PC-9 (cell line): Measurements from ENCODE around the gene EIF2AK2. TPM values are rescaled to one million over a fixed set of nuclear protein-coding genes. Genes with fewer than 3 reads are reported as not detected.

Experiments
- BruUV-seq: library from RNA; stranded (reverse); fragments of 400-500 nt; replicated peaks from 2 replicates; lab custom pipeline; 2021; lab: Mats Ljungman, UMichigan
- CTCF ChIA-PET: fragments of 300-600 bp; sonication (Branson Sonifier 250); formaldehyde crosslinking; loops from one replicate; lab custom pipeline; 2022; ENCODE audit warnings: antibody characterized with exemption; lab: Charles Lee
- POLR2A ChIA-PET: fragments of 300-600 bp; sonication (Branson Sonifier 250); formaldehyde crosslinking; loops from one replicate; lab custom pipeline; 2022; ENCODE audit warnings: antibody characterized with exemption; ENCODE audit not compliant: unreplicated experiment; lab: Charles Lee
- DNase-seq, 2 experiments: peaks; one replicate each; pipeline versions ENCODE4 v3.0.0 to v3.0.0-alpha.2; 2015 to 2022; ENCODE audit warnings: mixed read lengths in 1 of 2
- H2AFZ ChIP-seq: fragments of 200-600 bp; sonication (generic); 2 replicates; pipeline ENCODE4 v1.8.1; 2017; ENCODE audit warnings: antibody characterized with exemption
- H3F3A ChIP-seq: fragments of 200-600 bp; sonication (generic); 2 replicates; pipeline ENCODE4 v1.8.1; 2017; ENCODE audit warnings: antibody characterized with exemption, mild to moderate bottlenecking, low read depth; ENCODE audit not compliant: insufficient read depth
- H3K27ac ChIP-seq: fragments of 200-600 bp; sonication (generic); 2 replicates; pipeline ENCODE4 v1.6.1; 2016; ENCODE audit warnings: mixed run types
- H3K27me3 ChIP-seq: fragments of 200-600 bp; sonication (generic); 2 replicates; pipeline ENCODE4 v1.6.1; 2016; ENCODE audit warnings: low read depth, mixed run types; ENCODE audit not compliant: insufficient read depth
- H3K36me3 ChIP-seq: fragments of 200-600 bp; sonication (generic); 2 replicates; pipeline ENCODE4 v1.6.1; 2016; ENCODE audit warnings: low read depth, mixed run types
- H3K4me1 ChIP-seq: fragments of 200-600 bp; sonication (generic); replicated peaks from 2 replicates; pipeline ENCODE4 v1.6.1; 2016; ENCODE audit warnings: mixed run types; ENCODE audit not compliant: insufficient read depth
- H3K4me2 ChIP-seq: fragments of 200-600 bp; sonication (generic); 2 replicates; pipeline ENCODE4 v1.6.1; 2017; ENCODE audit warnings: mixed run types
- H3K4me3 ChIP-seq: fragments of 200-600 bp; sonication (generic); 2 replicates; pipeline ENCODE4 v1.6.1; 2016; ENCODE audit warnings: mixed run types
- H3K79me2 ChIP-seq: fragments of 200-600 bp; sonication (generic); 2 replicates; pipeline ENCODE4 v1.6.1; 2017; ENCODE audit warnings: low read depth, mixed run types
- H3K9me2 ChIP-seq: fragments of 200-600 bp; sonication (generic); 2 replicates; pipeline ENCODE4 v1.8.1; 2017; ENCODE audit warnings: mild to moderate bottlenecking; ENCODE audit not compliant: insufficient read depth
- H3K9me3 ChIP-seq: fragments of 200-600 bp; sonication (generic); 2 replicates; pipeline ENCODE4 v1.8.1; 2016; ENCODE audit warnings: low read depth; ENCODE audit not compliant: insufficient read depth
- H4K20me1 ChIP-seq: fragments of 200-600 bp; sonication (generic); 2 replicates; pipeline ENCODE4 v1.8.1; 2017; ENCODE audit not compliant: insufficient read depth
- EZH2 ChIP-seq: fragments of 200-600 bp; sonication (generic); IDR thresholded peaks from 2 replicates; pipeline ENCODE4 v1.8.0; 2017; ENCODE audit warnings: antibody characterized with exemption, low read depth
- intact Hi-C: fragments of 100-400 bp; cut with micrococcal nuclease; formaldehyde crosslinking; loops from one replicate; pipeline ENCODE4 v1.10.0; 2022; ENCODE audit not compliant: unreplicated experiment
- total RNA-seq: library from RNA; stranded (reverse); gene quantifications from 2 replicates; pipeline ENCODE4 v1.2.3, GENCODE V29; 2021
- TF ChIP-seq, protein P1 (sequence below): fragments of 200-600 bp; sonication (generic); conservative IDR thresholded peaks from 2 replicates; pipeline ENCODE4 v1.6.1; 2017; ENCODE audit warnings: mixed run types, antibody characterized with exemption, mild to moderate bottlenecking, moderate library complexity

EIF2AK2 gene
- total RNA-seq, 1 experiment from 2014 or later: 61.2 TPM

DNA sequence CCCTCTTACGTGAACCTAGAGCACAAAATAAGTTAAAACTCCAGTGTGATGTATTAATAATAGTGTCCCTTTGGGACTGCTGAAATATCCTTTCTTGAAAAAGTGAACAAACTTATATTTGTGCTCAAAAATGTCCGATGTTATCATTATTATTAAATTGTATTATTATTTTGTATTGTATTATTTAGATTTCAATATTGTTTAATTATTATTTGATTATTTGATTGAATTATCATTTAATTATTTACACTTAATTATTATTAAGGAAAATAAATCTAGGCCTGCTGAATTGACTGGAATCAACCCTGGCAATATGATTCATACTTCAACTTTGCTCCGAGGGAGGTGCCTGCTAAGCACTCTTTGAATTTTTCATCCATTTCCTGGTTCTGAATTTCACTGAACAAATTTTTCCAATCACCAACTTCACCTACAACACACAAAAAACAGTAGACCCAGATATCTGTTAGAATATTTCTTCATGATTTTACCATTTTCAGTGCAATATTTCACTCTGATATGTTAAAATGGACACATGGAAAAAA lies 10.9 kb upstream of the EIF2AK2 start:
- intact Hi-C loops: loop anchor here (10.0 kb wide), 2 partner anchors 227 to 707 kb away; no protein-coding TSS in a partner anchor
- H3K4me3 ChIP-seq: no peak overlapping the region
- peak overlapping the region; percentile 63 for H2AFZ ChIP-seq
- H3K9me2 ChIP-seq: no peaks in the 10 kb centered on the region
- H3K36me3 ChIP-seq: no peaks in the 10 kb centered on the region
- H3K4me2 ChIP-seq: peak overlapping the region; percentile 40; the same call in 1 of the 2 replicates
- H4K20me1 ChIP-seq: no peaks in the 10 kb centered on the region
- H3K27ac ChIP-seq: no peak overlapping the region
- peaks cover 11% of the 10 kb centered on the region for H3K4me1 ChIP-seq
- ChIA-PET POLR2A (interaction anchor here (0.6 kb wide), 2 partner anchors 258 to 544 kb away, joined by 3 read pairs; no protein-coding TSS in a partner anchor), CTCF (interaction anchor here (0.6 to 0.8 kb wide), 2 partner anchors 14 to 248 kb away, joined by 4 read pairs; no protein-coding TSS in a partner anchor)
- H3K27me3 ChIP-seq: no peaks in the 10 kb centered on the region
- no peaks in the 10 kb centered on the region for H3K79me2 ChIP-seq
- H3F3A ChIP-seq: no peaks in the 10 kb centered on the region
- H3K9me3 ChIP-seq: peaks cover 26% of the 10 kb centered on the region
- no TSS peak for BruUV-seq
- TF ChIP-seq EZH2: no peak
- TF ChIP-seq, protein P1, sequence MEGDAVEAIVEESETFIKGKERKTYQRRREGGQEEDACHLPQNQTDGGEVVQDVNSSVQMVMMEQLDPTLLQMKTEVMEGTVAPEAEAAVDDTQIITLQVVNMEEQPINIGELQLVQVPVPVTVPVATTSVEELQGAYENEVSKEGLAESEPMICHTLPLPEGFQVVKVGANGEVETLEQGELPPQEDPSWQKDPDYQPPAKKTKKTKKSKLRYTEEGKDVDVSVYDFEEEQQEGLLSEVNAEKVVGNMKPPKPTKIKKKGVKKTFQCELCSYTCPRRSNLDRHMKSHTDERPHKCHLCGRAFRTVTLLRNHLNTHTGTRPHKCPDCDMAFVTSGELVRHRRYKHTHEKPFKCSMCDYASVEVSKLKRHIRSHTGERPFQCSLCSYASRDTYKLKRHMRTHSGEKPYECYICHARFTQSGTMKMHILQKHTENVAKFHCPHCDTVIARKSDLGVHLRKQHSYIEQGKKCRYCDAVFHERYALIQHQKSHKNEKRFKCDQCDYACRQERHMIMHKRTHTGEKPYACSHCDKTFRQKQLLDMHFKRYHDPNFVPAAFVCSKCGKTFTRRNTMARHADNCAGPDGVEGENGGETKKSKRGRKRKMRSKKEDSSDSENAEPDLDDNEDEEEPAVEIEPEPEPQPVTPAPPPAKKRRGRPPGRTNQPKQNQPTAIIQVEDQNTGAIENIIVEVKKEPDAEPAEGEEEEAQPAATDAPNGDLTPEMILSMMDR: no peak
- peak in 1 of 2 experiments; percentile 55 for DNase-seq

DNA sequence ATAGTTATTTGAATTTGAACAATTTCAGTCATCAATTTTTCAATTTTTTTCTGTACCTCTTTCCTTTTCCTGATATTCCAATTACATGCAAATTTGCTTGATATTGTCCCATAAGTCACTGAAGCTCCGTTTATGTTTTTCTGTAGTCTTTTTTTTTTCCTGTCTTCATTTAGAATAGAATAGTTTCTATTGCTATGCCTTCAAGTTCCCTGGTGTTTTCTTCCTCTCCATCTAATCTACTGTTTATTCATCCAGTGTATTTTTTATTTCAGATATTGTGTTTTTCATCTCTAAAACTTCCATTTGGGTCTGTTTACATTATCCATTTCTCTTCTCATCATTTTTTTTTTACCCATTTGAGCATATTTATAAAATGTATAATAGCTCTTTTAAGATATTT lies 8.0 kb upstream of the EIF2AK2 start:
- BruUV-seq: no TSS peak
- no peaks in the 10 kb centered on the region for H3K79me2 ChIP-seq
- no peaks in the 10 kb centered on the region for H3K27me3 ChIP-seq
- no peak overlapping the region for H3K4me2 ChIP-seq
- CTCF ChIA-PET: no interaction called here
- peaks cover 11% of the 10 kb centered on the region for H3K4me1 ChIP-seq
- no peaks in the 10 kb centered on the region for H4K20me1 ChIP-seq
- no peak overlapping the region for H2AFZ ChIP-seq
- H3K27ac ChIP-seq: no peak overlapping the region
- H3K9me2 ChIP-seq: no peaks in the 10 kb centered on the region
- DNase-seq: no peak
- no peak for TF ChIP-seq EZH2
- TF ChIP-seq, protein P1: no peak
- no peak overlapping the region for H3K4me3 ChIP-seq
- no peaks in the 10 kb centered on the region for H3K36me3 ChIP-seq
- no peaks in the 10 kb centered on the region for H3F3A ChIP-seq
- intact Hi-C loops: loop anchor here (10.0 kb wide), 2 partner anchors 230 to 710 kb away; no protein-coding TSS in a partner anchor
- H3K9me3 ChIP-seq: peaks cover 29% of the 10 kb centered on the region
- POLR2A ChIA-PET: interaction anchor here (0.6 to 0.7 kb wide), 2 partner anchors 32 to 1785 kb away, joined by 3 to 9 read pairs; no protein-coding TSS in a partner anchor

DNA sequence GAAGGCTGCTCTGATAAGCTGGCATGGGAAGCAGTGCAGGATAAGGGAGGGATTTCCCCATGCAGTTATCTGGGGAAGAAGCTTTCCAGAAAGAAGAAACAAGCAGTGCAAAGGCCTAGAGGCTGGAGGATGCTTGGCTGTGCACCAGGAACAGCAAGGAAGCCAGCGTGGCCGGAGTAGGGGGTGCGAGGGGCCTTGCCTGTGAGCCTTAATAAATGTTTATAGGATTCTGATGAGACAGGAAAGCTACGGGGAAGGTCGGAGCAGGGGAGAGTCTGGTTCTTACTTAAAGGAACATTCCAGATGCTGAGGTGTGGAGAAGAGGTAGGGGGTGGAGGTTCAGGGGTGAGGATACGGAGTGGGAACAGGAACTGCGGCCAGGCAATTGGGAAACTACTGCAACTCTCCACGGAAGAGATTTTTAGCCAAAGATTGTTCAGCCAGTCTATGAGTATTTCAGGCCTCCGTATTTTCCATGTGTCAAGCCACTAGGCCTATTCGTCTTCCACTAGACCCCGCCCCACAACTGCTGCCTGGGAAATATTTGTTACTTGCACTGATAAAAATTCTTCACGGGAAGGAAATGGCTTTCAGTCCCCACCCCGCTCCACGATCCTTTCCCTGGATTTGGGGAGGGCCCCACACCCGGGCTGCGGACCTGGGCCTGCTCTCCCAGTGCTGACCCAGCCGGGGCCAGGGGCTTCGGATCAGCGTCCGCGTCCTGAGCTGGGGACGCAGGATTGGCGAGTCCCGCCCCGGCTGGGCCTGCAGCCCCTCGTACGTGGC lies 516 bp downstream of the EIF2AK2 start:
- no TSS peak for BruUV-seq
- TF ChIP-seq, protein P1: no peak
- TF ChIP-seq EZH2: no peak
- Histone ChIP-seq H3K9me3 (peaks cover 5% of the 10 kb centered on the region; the same call in 1 of the 2 replicates), H3K4me1 (peaks cover 21% of the 10 kb centered on the region), H2AFZ (peak overlapping the region; percentile 97), H3K4me3 (peak overlapping the region; percentile 95), H3K4me2 (peak overlapping the region; percentile 84), H3K27ac (peak overlapping the region; percentile 74), H3F3A (peaks cover 21% of the 10 kb centered on the region), H3K27me3 (no peaks in the 10 kb centered on the region), H3K9me2 (no peaks in the 10 kb centered on the region), H3K79me2 (peaks cover 54% of the 10 kb centered on the region), H4K20me1 (no peaks in the 10 kb centered on the region; the same call in 1 of the 2 replicates), H3K36me3 (peaks cover 10% of the 10 kb centered on the region)
- POLR2A ChIA-PET: interaction anchor here (0.6 to 0.7 kb wide), 5 partner anchors 9 to 1536 kb away, joined by 3 to 16 read pairs (median 6); no protein-coding TSS in a partner anchor
- DNase-seq: peak; percentile 10 to 48
- intact Hi-C loops: loop anchor here (2.0 to 5.0 kb wide), 2 partner anchors 41 to 76 kb away; partner anchors contain the start of genes CEBPZ, CEBPZOS and NDUFAF7
- CTCF ChIA-PET: interaction anchor here (0.6 kb wide), 1 partner anchor 81 kb away, joined by 4 read pairs; no protein-coding TSS in a partner anchor
